Activated CD4-positive, CD25-positive, alpha-beta regulatory T cell (primary cell): ENCODE results near the gene N4BP3.
"Not testable (repeated sequence)": the region's sequence is repeated elsewhere in the genome, so short reads cannot be mapped to it uniquely, and the experiment has no call there.

Source experiments
- DNase-seq, 4 experiments: peaks; one replicate each; lab custom pipeline; 2025; lab: John Stamatoyannopoulos, UW

The N4BP3 gene

GRCh38 chr5:178123094-178123965 is 10.0 kb downstream of the N4BP3 start:
- DNase-seq: no peak

GRCh38 chr5:178123966-178124925 is 10.9 kb downstream of the N4BP3 start:
- DNase-seq: no peak

GRCh38 chr5:178125253-178125906 is 12.0 kb downstream of the N4BP3 start:
- no peak for DNase-seq

DNA sequence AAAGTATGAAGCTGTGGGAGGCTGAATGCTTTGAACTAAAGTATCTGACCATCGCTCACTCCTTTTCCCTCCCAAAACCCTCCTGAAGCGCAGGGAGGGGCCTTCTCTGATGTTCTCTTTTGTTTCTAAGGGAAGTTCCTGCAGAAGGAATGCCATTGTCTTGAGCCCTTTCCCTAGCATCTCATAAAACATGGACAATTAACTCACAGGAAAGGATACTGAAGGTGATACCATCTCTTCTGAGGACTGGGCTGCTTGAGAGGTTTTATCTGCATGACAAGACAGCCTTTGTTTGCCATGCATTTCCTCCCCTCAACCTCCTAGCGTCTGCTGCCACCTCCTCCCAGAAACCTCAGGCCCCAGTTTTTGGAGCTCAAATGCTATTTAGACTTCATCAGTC is 13.2 kb downstream of the N4BP3 start:
- DNase-seq: no peak

GRCh38 chr5:178127300-178128009 is 14.1 kb downstream of the N4BP3 start:
- not testable (repeated sequence) for DNase-seq

DNA sequence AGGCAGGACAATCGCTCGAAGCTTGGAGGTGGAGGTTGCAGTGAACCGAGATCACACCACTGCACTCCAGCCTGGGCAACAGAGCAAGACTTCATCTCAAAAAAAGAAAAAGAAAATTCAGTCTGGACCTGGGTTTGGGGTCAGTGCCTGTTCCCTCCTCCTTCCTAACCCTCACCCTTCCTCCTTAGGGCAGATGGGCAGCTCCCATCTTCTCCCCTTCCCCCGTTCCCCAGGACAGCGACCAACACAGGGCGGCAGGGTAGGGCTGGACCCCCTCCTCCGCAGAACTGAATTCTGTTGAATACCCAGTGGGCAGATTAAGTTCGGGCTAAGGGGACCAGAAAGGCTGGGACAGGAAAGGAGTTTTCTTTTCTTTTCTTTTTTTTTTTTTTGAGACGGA is 16.0 kb downstream of the N4BP3 start:
- DNase-seq: no peak

DNA sequence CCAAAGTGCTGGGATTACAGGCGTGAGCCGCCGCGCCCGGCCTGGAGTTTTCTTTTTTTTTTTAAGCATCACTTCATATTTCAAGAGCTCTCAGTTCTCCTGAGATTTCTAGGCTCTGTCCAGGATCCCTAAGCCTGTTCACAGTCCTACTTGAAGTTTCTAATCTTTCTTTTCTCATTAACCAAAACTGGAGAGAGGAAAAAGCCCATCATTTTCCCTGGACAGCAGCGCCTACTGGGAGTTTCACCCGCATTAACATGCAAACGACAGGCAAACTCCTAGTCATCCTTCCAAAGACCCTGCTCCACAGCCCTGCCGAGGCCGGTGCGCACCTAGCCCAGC is 16.9 kb downstream of the N4BP3 start:
- not testable (repeated sequence) for DNase-seq

GRCh38 chr5:178130576-178131445 is 17.5 kb downstream of the N4BP3 start, which contains the start of gene RMND5B:
TSS of gene RMND5B (plus strand) at chr5:178131014. CDS start at chr5:178138120, 7,106 bp downstream.
- peak; percentile 65 to 78 (median 75) for DNase-seq

- DNase-seq: no peak
These were observed 18.2 kb downstream of the N4BP3 start for GRCh38 chr5:178131446-178131996.

DNA sequence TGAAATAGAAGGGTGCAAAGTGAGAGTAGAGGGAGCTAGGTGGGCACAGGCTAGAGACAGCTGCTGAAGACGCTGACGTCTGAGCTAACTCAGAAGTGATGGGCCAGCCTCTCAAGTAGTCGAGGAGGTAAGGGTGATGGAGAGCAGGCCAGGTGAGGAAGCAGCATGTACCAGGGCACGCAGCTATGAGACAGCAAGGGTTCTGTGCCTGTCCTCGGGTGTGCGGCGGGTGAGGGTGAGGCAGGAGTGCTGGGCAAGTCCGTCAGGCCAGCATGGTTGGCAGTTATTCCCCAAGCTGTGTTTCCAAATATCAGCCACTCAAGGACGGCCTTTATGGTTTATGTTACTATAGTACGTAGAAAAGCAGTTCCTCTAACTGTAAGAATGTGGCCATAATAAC is 23.7 kb downstream of the N4BP3 start:
- no peak for DNase-seq

DNA sequence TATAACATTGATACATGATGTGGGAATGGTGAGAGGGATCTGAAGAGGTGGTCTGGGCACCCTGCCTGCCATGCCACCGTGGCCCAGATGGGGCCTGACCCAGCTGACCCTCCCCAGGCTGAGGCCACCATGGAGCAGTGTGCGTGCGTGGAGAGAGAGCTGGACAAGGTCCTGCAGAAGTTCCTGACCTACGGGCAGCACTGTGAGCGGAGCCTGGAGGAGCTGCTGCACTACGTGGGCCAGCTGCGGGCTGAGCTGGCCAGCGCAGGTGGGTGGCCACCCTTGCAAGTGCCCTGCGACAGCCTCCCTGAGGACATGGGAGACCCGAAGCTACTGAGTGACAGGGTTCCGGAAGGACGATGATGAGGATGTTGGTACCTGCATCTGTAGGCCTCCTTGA is 24.7 kb downstream of the N4BP3 start:
- no peak for DNase-seq

GRCh38 chr5:178141550-178141949 is 28.2 kb downstream of the N4BP3 start:
- no peak for DNase-seq

DNA sequence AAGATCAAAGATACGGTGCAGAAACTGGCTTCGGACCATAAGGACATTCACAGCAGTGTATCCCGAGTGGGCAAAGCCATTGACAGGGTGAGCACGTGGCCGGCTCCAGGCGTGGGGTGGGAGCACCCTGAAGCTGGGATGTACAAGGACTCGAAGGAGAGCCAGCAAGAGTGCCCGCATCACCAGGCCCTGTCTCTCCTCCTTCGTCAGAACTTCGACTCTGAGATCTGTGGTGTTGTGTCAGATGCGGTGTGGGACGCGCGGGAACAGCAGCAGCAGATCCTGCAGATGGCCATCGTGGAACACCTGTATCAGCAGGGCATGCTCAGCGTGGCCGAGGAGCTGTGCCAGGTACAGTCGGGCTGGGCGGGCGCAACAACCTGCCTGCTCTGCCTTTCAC is 29.3 kb downstream of the N4BP3 start:
- no peak for DNase-seq

DNA sequence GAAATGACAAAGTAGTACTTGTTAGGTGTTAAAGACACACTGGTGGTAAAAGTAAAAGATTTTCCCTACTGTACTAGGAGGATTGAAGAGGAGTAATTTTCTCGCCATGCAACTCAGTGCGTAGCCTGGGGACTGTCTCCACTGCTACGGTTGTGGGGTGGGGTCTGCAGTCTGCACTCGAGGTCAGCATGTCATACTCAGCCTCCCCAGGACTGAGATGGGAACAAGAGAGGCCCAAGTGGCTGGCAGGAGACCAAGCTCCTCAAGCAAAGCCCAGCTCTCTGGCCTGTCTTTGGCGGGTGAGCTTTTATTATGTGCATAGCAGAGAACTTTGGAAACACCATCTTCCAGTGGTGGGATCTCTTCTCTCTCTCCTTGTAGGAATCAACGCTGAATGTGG is 29.9 kb downstream of the N4BP3 start:
- DNase-seq: no peak

GRCh38 chr5:178143901-178144300 is 30.6 kb downstream of the N4BP3 start:
- no peak for DNase-seq

DNA sequence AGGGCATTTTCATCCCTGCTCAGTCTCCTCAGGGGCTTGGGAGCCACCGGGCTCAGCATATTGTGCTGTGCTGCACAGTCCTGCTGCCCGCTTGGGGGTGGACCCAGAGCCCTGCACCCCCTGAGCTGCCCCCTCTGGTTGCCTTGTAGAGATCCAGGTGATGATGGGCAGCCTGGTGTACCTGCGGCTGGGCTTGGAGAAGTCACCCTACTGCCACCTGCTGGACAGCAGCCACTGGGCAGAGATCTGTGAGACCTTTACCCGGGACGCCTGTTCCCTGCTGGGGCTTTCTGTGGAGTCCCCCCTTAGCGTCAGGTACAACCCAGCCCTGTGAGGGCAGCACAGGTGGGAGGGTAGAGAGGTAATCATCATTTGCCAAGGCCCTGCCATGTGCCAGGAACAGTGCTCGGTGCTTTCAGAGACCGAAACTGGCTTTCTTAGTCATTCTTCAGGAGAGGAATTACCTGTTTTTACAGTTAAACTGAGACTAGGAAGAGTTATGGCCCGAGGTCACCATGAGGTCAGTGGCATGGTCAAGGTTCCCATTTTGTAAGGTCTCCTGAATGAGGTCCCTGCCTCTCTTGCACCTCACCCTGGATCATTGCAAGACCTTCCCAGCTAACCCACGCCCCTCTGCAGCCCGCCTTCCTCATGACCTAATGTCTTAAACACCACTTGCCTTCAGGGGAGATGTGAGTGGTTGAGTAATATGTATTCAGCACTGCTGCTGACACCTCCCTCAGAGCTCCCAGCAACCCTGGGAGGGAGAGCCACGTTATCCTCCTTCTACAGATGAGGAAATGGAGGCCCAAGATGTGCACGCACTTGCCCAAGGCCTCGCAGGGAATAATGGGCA is 32.9 kb downstream of the N4BP3 start:
- DNase-seq: peak; percentile 40 to 63 (median 49)

- DNase-seq: no peak
These were observed 34.1 kb downstream of the N4BP3 start for GRCh38 chr5:178147406-178147805.

DNA sequence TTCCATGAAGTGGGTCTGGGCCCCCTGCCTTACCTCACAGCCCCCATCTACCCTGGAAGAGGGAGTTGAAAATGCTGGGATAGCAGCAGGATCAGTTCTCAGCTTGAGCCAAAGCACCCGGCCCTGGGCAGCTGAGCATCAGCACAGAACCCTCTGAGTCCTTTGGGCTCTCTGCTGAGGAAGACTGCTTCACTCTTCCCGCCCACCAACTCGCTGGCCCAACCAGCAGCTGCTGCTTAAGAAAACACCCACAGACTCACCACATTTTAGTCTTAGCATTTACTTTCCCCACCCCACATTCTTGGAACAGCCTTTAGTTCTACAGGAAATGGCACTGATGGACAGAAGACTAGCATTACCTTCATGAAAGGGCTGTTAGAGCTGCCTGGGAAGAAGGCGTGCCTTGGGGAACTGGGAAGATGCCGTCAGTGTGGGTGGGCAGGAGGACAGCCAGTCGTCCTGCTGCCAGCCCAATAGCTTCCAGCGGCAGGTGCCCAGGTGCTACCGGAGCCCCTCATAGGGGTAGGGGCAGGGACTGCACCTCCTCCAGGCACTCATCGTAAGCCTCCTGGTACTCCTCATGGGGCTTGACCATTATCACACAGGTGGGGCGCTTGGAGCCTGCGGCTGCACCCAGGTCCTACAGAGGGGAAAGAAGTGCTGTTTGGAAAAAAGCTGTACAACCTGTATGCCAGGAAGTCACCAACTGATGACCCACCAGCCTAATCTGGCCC is 36.0 kb downstream of the N4BP3 start:
- no peak for DNase-seq
